Stimulated activated CD4-positive, alpha-beta T cell treated with anti-CD3 and anti-CD28 coated beads, Interleukin-4, amount 100 ng/mL, for 24 hours (primary cell): ENCODE measurements around the gene SPAG9.
A peak's percentile ranks its signal among the peaks of the same experiment; 100 is the strongest.
"Not testable (repeated sequence)": the region's sequence is repeated elsewhere in the genome, so short reads cannot be mapped to it uniquely, and the experiment has no call there.

Experiments
- DNase-seq: peaks from one replicate; pipeline ENCODE4 v3.0.0-alpha.2; 2020

SPAG9 gene

DNA sequence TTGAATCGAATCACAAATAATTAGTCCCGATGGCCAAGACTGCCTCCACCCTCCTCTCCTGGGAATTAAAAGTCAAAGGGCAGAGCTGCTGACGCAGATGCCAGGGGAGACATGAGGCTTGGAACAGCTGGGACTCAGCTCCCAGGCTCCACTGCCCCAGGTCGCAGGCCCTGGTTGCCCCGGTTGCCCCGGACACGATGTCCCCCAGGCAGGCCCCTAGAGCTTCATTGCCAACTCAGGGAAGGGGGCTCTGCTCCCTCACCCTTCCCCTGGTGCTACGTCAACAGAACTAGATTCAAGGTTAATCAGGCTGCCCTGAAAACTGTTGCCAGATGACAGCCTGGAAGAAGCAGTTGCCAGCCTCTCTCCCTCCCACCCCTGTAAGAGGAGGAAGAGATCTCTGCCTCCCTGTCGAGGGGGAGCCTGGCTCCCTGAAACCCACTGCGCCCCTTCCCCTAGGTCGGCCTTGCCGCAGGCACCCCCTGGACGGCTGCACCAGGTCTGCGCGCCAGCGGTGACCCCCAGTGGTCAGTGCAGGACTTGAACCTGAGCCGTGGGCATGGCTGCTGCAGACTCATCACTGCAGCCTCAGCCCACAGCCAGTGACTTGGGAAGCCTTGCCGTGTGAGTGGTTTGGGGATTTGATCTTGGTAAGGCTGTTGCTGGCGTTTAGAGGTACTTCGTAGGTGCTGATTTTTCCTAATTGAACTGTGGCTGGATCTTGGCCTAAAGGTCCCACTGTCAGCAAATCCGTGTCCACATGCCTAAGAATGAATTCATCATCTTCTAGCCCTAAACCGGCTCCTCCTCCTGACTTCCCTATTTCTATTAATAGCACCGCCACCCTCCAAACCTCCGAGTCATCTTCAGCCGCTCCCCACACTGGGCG lies 170.4 kb downstream of the SPAG9 start:
- peak; percentile 54 for DNase-seq

DNA sequence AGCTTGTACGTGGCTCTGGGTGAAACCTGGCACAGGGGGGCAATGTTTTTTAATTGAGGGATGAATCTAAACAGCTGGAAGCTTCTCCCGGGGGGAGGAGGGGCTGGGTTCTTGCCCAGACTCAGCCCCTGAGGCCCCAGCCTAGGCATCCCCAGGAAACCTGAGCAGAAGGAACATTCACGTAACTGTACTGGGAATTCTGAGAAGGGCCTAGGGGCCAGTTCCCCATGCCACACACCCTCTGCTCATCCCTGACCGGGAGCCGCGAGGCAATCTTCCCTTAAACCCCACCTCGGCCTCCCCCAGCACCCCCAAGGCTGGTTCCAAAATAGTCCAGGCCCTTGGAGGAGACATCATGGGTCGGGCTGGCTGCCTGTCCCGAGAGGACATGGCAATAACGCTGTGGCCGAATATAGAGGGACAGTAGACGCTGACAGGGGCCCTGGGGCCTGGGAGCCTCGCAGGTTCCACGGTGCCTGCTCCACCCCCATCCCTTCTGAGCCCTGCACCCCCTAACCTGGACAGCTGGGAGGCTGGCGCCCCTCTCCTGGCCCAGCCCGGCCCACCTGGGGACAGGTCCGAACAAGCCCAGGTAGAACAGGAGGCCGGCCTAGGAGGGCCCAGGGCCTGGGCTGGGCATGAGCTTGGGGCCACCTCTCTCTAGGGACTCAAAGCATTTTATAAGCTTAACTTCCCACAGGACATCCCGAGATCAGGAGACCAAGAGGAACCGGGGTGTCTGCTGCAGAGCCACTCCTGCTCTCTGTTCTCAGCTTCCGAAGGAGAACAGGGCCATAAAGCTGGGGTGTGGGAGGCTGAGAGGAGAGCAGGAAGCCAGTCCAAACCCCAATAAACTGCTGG lies 171.3 kb downstream of the SPAG9 start:
- DNase-seq = no peak

DNA sequence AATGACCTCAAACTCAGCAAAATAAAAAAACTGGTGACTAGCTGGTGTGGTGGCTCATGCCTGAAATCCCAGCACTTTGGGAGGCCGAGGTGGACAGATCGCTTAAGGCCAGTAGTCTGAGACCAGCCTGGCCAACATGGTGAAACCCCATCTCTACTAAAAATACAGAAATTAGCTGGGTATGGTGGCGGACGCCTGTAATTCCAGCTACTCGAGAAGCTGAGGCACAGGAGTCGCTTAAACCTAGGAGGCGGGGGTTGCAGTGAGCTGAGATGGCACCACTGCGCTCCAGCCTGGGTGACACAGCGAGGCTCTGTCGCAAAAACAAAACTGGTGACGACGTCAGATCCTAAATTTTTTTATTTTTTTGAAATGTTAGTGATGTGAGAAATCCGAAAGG lies 172.0 kb downstream of the SPAG9 start:
- DNase-seq = no peak

DNA sequence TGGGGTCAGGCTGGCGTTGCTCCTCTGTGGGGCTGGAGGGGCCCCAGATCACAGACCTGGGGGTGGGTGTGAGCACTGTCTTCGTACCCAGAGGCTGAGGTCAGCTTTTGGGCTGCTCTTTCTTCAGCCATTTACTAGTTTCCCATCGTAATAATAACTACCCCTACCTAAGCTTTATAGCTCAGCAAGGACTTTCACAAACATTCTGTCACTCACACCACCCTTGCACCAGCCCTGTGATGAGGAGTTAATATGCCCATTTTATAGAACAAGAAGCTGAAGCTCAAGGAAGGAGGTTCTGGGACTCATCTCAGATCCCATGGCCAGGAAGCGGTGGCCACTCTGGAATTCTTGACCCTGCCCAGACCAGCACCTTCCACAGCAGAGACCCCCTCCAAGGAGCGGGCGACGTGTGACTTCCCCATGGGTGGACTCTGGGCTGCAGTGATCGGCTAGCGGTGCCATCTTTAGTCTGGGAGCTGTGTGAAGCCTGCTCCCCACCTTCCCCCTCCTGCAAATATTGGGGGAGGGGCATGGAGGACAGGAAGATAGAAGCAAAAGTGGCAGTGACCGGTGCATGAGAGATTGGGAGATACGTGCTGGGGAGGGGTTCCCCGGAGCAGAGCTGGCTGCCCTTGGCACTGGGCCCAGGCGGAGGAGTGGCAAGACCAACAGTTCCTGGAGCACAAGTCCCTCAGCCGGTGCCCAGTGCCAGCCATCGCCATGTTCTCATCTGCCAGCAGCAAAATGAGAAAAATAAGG lies 172.7 kb downstream of the SPAG9 start:
- no peak for DNase-seq

DNA sequence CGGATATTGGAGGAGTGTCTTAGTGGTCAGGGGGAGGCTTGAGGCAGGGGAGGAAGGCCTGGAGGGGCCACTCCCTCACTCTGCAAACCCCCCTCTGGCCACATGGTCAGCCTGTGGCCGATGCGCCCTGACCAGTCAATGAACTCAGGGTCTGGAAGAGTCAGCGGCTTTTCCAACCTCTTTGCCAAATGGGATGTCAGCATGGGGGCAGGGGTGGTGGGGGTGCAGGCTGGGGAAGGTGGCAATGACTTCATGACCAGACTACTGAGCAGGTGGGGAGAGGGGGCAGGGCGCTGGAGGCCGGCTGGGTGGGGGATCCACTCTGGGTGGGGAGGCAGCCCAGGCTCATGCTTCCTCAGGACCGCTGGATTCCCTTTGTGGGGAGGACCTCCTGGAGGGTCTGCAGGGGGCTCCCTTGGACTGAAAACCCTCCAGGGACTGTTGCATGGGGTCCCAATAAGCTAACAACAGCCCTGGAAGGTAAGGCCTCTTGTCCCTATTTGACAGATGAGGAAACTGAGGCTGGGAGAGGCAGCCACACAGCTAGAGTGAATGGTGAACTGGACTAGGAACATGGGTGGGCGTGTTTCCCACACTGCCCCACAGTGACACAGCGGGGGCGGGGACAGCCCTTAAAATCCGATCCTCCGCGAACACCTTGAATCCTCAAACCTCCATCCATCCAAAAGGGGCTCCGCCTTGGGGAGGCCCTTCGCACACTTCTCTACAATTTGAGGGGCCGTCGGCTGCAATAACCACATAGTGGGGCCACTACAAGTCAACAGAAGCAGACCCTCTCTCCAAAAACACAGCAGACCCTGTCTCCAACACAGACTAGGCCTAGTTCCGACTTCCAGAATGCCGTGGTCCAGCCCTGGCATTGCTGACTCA lies 173.5 kb downstream of the SPAG9 start:
- DNase-seq = no peak

DNA sequence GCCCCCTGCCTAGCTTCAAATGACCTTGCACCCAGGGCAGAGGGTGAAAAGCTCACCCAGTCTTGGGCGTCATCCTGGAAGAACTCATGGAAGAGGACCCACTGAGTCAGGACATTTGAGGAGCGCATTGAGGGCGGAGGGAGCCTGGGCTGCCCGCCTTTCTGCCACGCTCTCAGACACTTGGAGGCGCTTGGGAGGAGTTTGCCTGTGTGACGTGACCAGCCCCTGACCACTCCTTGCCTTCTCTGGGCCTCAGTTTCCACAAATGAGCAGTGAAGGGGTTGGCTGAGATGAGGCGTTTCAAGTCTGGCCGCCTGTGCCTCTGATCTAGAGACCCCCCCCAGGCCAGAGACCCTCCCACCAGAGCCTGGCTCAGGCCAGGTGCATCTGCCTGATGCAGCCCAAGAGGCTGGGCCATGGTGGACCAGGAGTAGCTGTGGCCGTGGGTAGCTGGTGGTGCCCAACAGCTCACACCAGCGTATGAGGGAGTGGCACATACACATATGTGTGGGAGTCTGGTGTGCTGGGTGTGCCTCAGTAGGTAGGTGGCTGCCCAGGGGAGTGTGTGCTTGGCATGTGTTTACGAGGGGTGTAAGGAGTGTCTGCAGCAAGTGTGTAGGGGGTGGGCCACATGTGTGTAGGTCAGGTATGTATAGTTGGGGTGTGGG lies 174.3 kb downstream of the SPAG9 start:
- DNase-seq = no peak

DNA sequence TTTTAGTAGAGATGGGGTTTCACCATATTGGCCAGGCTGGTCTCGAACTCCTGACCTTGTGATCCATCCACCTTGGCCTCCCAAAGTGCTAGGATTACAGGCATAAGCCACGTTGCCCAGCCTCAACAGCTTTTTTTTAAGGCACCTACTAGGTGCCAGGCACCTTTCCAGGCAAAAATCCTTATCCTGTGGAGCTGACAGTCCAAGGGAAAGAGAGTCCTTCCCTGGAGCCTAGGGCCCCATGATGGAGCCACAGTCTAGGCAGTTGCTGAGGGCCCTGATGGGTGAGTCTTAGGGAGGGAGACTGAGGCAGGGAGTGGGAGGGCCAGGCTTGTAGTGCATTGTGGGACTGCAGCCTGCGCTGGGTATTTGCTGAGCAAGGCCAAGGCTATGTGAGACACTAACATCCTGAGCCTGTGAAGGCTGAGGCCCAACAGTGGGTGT lies 174.9 kb downstream of the SPAG9 start:
- DNase-seq = no peak

DNA sequence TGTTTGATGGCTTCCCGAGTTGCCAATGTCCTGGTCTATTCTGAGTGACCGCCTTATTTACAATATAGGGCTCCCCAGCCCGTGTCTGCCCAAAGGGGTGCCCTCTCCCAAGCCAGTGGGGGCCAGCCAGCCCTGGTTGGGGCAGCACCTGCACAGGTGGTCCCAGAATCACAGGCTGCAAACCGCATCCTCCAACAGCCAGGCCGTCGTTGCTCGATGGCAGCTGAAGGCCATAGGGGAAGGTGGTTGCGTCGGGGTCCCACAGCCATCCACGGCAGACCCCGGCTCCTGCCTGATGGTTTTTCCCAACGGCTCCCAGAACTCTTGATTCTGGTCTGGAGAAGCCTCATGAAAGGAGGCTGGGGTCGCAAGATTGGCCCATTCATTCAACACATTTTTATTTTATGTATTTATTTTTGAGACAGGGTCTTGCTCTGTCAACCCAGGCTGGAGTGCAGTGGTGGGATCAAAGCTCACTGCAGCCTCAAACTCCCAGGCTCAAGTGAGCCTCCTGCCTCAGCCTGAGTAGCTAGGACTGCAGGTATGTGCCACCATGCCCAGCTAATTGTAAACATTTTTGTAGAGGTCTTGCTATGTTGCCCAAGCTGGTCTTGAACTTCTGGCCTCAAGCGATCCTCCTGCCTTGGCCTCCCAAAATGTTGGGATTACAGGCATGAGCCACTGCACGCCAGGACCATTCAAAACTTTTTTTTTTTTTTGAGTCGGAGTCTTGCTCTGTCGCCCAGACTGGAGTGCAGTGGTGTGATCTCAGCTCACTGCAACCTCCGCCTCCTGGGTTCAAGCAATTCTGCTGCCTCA lies 175.6 kb downstream of the SPAG9 start:
- DNase-seq = no peak

DNA sequence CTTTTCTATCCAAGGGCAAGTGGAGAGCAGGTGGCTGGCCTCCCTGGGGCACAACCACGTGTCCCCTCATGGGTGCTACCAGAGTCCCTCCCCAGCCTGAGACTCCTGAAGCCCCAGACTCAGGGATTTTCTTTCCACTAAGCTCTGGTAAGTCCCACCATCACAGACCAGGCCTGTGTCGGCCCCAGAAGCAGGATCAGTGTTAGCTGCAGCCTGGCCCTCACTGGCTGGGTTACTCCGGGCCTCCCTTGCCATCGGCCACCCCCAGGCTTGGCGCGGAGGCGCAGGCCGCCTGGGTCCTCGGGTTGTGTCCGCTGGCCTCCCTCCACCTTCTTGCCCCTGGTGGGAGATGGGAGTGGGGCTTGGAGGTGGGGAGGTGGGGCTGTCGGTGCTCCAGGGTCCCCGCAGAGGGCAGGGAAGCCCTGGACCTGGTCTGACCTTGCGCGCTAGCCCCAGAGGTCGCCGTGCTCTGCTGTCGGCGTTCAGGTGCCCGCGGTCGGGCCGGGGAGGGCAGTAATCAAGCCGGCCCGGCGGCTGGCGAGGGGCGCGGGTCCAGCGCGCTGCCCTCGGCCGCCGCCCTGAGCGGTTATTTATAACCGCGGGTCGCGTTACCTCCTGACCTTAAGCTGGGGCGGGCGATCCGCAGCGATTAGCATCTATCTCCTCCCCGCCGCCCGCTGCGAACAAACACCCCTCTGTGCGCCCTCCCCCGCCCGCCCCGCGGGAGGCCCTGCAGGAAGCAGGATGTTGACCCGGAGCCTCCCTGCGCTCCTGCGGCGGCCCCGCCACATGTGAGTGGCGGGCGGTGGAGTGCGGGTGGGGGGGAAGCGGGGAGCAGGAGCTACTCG lies 176.4 kb downstream of the SPAG9 start:
- DNase-seq = peak; percentile 75

DNA sequence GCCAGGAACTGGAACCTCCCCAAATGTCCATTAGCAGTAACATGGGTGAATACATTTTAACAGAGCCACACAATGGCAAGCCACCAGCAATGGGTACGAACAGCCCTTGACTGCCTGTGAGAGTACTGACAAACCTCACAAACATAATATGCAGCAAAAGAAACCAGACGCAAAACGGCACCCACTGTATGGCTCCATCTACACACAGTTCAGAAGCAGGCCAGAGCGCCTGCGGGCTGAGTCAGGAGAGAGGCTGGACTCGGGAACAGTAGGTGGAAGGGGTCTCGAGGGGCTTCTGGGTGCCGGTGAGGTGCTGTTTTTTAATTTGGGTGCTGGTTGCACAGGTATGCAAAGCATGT lies 177.1 kb downstream of the SPAG9 start:
- DNase-seq = no peak

DNA sequence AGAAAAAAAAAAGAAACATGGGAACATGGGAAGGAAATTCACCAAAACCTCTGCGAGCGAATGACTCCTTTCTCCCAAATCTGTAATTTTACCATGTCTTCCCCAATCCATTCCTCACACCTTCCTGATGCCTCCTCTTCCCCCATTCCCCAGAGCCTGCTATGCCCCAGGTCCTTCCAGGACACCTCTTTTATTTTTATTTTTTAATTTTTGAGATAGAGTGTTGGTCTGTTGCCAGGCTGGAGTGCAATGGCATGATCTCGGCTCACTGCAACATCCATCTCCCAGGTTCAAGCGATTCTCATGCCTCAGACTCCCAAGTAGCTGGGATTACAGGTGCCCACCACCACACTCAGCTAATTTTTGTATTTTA lies 179.0 kb downstream of the SPAG9 start:
- not testable (repeated sequence) for DNase-seq

DNA sequence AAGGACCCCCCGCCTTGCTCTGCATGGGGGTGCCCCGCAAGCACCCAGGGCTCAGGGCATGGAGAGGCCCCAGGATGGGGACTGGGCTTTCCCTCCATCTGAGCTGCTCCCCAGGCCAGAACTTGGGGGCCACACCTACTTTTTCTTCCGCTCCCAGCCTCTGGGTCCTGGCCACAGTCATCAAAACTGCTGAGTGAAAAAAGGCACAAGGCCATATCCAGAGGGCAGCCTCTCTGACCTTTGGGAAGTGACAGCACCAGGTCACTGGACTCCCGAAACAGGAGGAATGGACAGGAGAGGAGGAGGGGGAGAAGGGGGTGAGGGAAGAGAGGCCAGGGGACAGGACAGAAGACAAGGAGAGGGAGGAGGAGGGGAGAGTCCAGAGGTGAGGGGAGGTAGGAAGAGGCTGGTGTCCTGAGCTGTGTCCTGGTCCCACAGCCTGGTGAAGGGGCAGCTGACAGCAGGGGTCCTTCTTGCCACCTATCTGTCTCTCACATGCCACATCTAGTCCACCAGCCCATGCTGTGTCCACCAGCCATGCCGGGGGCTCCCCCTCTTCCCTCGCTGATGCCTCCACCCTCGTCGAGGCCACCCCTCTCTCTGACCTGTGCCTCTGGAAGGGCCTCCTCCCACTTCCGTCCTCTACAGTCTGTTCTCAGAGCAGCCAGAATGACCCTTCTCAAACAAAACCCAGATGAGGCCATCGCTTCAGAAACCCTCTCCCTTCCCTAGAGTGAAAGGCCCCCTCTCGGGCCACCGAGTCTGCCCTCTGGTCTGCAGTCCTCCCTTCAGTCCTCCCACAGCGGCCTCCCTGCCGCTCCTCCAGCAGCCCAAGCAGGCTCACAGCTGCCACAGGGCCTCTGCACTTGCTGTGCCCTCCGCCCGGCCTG lies 180.6 kb downstream of the SPAG9 start:
- no peak for DNase-seq

DNA sequence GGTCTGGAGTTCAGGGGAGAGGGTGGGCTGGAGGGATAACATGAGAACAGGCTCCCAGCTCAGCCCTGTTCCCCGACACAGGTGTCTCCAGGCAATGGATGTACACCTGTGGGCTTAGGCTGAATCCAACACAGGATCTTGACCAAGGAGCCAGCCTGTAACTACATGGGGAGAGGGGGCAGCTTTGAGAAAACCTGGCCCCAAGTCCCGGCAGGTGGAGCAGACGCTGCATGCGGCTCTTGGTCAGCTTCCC lies 181.2 kb downstream of the SPAG9 start:
- DNase-seq = no peak

DNA sequence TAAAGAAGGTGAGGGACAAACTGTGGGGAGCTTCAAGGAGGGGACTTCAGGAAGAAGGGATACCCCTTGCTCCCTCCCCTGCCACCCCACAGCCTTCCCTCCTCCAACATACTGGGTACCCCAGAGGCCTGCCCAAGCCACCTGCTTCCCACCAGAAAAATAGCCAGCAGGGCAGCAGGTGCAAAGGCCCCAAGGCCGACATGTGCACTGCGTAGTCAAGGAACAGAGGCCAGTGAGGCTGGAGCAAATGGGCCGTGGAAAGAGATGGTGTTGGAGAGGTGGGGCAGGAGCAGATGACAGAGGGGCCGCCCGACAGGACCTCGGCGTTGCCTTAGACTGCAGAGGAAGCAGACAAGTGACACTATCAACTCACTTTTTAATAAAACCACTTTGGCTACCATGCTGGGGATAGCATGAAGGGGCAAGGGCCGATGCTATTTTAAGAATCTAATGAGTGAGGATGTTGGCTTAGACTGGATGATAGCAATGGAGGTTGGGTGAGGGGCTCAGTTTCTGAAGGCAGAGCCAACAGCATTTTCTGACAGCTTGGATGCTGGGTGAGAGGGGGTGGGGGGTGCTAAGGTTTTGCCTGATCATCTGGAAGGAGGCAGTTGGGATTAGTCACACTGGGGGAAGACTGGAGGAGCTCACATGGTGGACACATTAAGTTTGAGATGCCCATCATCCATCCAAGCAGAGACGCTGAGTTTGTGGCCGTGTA lies 181.7 kb downstream of the SPAG9 start:
- no peak for DNase-seq

DNA sequence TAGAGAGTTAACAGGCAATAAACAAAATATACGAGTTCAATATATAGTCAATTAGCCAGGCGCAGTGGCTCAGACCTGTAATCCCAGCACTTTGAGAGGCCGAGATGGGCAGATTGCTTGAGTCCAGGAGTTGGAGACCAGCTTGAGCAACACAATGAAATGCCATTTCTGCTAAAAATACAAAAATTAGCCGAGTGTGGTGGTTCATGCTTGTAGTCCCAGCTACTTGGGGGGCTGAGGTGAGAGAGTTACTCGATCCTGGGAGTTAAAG lies 184.7 kb downstream of the SPAG9 start:
- no peak for DNase-seq

DNA sequence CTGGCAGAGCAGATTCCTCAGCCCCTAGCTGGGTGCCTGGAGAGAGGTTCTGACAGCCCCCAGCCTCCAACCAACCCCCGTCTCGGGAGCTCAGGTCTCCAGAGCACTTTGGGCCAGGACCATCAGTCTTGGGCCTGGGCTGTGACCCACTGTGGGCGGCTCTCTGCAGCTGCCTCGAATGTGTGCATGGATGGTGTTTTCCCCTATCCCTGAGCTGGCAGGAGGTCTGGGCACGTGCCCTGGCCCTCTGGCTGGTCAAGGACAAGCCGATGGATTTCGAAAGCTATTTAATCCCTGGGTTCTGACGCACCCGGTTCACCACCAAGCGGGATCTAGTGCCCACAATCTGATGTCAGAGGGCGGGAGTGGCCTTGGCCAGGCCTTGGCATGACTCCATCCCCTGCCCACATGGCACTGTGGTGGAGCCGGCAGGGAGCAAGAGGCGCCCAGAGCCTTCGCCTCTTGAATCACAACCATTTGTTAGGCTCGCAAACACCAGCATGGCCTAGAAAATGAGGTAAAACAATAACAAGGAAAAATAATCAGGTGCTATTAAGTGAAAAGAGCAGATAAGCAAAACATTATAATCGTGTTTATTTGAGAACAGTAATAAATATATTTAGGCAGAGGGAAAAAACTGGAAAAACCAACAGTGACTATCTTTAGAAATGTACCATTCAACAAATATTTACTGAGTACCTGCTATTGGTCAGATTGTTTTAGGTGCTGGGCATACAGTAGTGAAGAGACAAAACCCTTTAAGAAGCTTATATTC lies 185.3 kb downstream of the SPAG9 start:
- no peak for DNase-seq

DNA sequence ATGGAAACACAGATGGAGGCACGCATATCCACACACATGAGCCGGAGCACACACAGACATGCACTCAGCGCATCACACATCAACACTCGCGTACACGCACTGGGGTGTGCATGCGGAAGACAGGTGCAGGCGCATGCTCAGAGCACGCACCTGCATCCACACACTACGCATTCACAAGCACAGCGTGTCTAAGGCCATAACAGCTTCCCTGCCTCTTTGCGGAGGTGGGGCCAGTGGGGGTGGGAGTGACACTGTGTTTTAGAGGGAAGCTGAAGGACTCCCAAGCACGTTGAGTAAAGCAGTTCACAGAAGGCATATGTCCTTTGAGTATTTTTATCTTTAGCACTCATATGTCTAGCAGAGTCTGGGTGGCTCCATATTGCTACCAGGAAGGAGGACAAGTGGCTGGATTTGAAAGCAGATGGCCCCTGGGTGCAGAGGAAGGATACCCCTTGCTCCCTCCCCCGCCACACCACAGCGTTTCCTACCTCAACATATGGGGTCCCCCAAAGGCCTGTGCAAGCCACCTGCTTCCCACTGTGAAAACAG lies 185.9 kb downstream of the SPAG9 start:
- no peak for DNase-seq

DNA sequence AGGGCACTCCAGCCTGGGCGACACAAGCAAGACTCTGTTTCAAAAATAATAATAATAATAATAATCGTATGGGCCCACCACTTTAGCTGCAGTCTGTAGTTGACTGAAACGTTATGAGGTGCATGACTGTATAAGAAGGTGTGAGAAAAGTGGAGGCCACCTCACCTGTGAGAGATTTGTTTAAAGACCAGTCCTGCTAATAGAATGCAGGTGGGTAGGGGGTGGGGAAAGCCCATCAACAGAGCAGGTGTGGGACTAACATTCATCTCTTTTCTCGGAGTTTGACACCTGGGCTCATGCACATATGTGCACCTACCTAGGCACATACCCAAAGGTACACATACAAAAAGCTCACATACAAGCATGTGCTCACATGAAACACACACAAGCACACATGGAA lies 186.5 kb downstream of the SPAG9 start:
- no peak for DNase-seq
